ENCODE results near the gene SEC24B. TPM values are rescaled to one million over a fixed set of nuclear protein-coding genes. Genes with fewer than 3 reads are reported as not detected.

The SEC24B gene
- total and polyA plus RNA-seq, 10 of the 15 experiments (the other 5 are each of a cell fraction or from before 2014, with no cell fraction given): 6.4 to 43.2 (median 16.0) TPM

GRCh38 chr4:109553130-109553529 is 119.5 kb downstream of the SEC24B start:
- POLR2A ChIA-PET: no interaction called here
- no peaks in the 10 kb centered on the region for H3K27me3 ChIP-seq (replicated peaks in 1 of 2; ENCODE audit: control insufficient read depth in 2 of 2, insufficient read depth in 2 of 2, low read length in 1 of 2)
- 97% methylated on average over 2 of the region's 2 CpGs for WGBS (ENCODE audit: insufficient coverage, insufficient replicate concordance, low lambda C conversion rate, missing lambda C conversion rate)
- FAIRE-seq: no peak
- H3K9me3 ChIP-seq (replicated peaks; ENCODE audit: control insufficient read depth, insufficient read depth, low read length): no peaks in the 10 kb centered on the region; the same call in 2 of the 3 replicates
- H4K20me1 ChIP-seq (ENCODE audit: control insufficient read depth, insufficient read depth): no peaks in the 10 kb centered on the region
- no peak for ATAC-seq
- H3K36me3 ChIP-seq (ENCODE audit: control insufficient read depth in 2 of 2, insufficient read depth in 2 of 2, low read length in 1 of 2): no peaks in the 10 kb centered on the region
- no peak overlapping the region for H3K4me3 ChIP-seq
- H3K79me2 ChIP-seq (ENCODE audit: control insufficient read depth, insufficient read depth, low read length): no peaks in the 10 kb centered on the region
- no peaks in the 10 kb centered on the region for H3K4me1 ChIP-seq (ENCODE audit: control insufficient read depth, insufficient read depth, low read length)
- no peak overlapping the region for H2AFZ ChIP-seq (ENCODE audit: control insufficient read depth, low read depth, low read length)
- RAD21 ChIA-PET (ENCODE audit: unreplicated experiment): no interaction called here
- H3K9ac ChIP-seq (ENCODE audit: control insufficient read depth, insufficient read depth, low read length): no peak overlapping the region
- H3K27ac ChIP-seq (ENCODE audit: control insufficient read depth, insufficient read depth): no peak overlapping the region
- CTCF ChIA-PET: no interaction called here
- no TSS peak for BruUV-seq (replicated peaks)
- SMC1A ChIA-PET (ENCODE audit: uncharacterized antibody, unreplicated experiment): no interaction called here
- no peak for TF ChIP-seq SUPT20H (IDR thresholded peaks at IDR 0.05; ENCODE audit: borderline replicate concordance, control insufficient read depth, low read depth, low read length)
- TF ChIP-seq E2F4 (IDR thresholded peaks at IDR 0.05; ENCODE audit: low read depth, low read length): no peak
- TF ChIP-seq USF2 (IDR thresholded peaks at IDR 0.05; ENCODE audit: borderline replicate concordance, low read depth, low read length): no peak
- TF ChIP-seq NR2C1 (IDR thresholded peaks at IDR 0.05): no peak
- no peak for TF ChIP-seq RUNX3 (IDR thresholded peaks at IDR 0.05; ENCODE audit: low read length)
- TF ChIP-seq PBX3 (IDR thresholded peaks at IDR 0.05; ENCODE audit: insufficient replicate concordance, low read depth, low read length): no peak
- no peak for TF ChIP-seq MAX (IDR thresholded peaks at IDR 0.05; ENCODE audit: low read depth, low read length)
- TF ChIP-seq EED (IDR thresholded peaks at IDR 0.05; ENCODE audit: low read depth): no peak
- TF ChIP-seq ETV6 (conservative IDR thresholded peaks at IDR 0.05 in 1 of 2, IDR thresholded peaks at IDR 0.05 in 1 of 2; ENCODE audit: borderline replicate concordance in 1 of 2, low read depth in 1 of 2): no peak
- TF ChIP-seq RFX5 (IDR thresholded peaks at IDR 0.05; ENCODE audit: low read depth, low read length): no peak
- in situ Hi-C loops (cut with MboI) (no loop called here), intact Hi-C loops (cut with micrococcal nuclease; ENCODE audit: unreplicated experiment) (no loop called here)
- H3K4me2 ChIP-seq (ENCODE audit: control insufficient read depth, insufficient read depth): no peak overlapping the region
- DNase-seq (ENCODE audit: low read depth, low spot score): no peak
